ENCODE data around the gene RABGEF1.
"Not testable (repeated sequence)": the region's sequence is repeated elsewhere in the genome, so short reads cannot be mapped to it uniquely, and the experiment has no call there.

Gene RABGEF1

DNA sequence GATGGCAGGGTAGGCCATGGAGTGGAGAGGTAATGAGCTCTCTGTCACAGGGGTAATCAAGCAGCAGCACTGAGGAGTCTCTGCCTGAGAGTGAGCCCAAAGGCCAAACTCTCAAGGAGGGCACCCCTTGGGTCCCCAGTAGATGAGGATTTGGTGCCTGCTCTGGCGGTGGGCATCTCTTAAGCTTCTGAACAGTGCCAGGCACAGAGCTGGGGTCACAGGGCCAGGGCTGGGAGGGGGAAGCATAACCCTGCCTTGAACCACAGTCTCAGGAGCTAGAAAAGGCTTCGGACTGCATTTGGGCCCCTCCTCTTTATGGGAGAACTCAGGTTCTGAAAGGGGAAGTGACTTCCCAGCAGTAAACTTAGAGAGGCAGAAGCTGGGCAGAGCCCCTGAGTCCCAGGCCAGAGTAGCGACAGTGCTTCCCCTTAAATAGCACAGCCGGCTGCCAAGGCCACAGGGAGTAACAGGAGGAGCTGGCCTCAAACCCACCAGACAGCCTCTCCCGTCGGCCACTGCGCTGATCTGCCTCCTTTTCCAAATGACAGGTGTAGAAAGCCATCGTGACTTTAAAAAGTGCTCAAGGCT is 76.8 kb downstream of the RABGEF1 start:
- not testable (repeated sequence) for DNase-seq

GRCh38 chr7:66817956-66818355 is 77.4 kb downstream of the RABGEF1 start:
- not testable (repeated sequence) for DNase-seq

DNA sequence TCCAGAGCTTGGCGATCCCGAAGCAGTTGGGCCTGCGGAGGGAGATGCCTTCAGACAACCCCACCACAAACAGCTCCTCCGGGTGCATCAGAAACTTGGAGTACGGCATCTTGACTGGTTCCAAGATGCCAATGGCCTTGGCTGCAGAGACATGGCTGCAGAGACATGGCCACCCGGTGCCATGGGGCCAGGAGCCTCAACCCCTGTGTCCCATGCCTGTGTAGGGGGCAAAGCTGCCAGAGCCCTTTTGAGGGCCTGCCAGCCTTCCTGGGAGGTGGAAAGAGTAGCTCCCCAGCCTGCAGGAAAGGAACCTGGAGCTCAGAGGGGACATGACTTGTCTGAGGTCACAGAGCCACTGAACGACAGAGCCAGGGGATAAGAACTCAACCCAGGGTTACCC is 83.5 kb downstream of the RABGEF1 start:
- no peak for DNase-seq

DNA sequence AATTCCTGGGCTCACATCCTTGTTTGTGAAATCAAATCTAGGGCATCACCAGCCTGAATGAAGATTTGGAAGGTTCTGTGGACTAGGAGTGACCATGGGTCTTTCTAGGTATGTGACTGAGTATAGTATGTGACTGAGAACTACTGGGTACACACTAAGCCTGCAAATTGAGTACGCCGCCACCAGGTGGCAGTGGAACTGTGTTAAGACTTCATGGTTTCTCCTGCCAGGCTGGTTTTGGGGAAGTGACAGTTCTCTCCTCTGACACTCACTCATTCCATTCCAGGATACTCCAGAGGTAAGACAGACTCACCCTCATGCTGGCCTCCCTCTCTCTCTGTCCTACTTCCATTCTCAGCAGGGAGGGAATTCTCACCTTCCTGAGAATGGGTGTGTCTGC is 85.0 kb downstream of the RABGEF1 start:
- not testable (repeated sequence) for DNase-seq

DNA sequence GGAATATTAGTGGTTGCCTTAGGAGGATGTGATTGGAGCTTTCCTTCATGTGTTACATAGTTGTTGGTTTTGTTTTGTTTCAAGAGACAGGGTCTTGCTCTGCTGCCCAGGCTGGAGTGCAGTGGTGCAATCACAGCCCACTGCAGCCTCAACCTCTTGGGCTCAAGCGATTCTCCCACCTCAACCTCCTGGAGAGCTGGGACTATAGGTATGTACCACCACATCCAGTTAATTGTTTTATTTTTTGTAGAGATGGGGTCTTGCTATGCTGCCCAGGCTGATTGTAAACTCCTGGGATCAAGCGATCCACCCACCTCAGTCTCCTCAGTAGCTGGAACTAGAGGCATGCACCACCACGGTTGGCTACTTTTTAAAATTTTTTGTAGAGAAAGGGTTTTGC is 86.1 kb downstream of the RABGEF1 start:
- no peak for DNase-seq

- DNase-seq: not testable (repeated sequence)
These were observed 90.4 kb downstream of the RABGEF1 start for GRCh38 chr7:66830976-66831375.

GRCh38 chr7:66832531-66833351 is 92.2 kb downstream of the RABGEF1 start:
- DNase-seq: no peak

- DNase-seq: no peak
These were observed 96.5 kb downstream of the RABGEF1 start for GRCh38 chr7:66837007-66837406.

DNA sequence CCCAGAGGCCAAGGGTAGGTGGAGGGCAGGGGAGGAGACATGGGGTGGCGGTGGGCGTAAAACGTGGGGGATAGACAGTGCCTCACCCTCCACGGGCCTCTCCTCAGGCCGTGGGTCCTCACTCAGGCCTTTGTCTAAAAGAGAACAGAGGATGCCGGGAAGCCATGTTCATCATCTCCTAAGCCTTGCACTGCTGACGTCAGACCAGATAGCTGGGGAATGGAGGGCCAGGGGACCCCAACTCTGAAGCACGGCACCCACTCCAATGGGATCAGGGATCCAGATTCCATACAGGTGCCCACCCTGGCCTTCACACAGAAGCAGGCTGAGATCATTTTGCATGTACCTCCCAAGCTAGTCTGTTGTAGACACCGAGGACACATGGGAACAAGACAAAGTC is 97.1 kb downstream of the RABGEF1 start:
- DNase-seq: no peak

DNA sequence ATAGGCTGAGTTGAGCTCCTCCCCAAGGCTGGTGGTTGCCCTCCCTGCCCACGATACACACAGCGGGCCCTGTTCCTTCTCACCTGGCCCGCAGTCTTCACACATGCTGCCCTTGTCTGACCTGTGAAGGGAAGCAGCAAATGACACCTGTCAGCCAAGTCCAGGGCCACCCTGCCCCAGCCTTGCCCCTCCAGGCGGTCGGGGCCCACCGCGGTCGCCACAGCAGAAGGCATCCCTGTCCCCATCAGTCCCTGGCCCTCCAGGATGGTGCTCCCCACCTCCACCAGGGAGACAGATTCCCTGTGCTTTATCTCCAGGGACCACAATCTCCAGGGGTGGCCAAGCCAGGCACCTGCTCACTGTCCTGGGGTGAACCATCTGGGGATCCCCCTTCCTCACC is 99.3 kb downstream of the RABGEF1 start:
- no peak for DNase-seq

DNA sequence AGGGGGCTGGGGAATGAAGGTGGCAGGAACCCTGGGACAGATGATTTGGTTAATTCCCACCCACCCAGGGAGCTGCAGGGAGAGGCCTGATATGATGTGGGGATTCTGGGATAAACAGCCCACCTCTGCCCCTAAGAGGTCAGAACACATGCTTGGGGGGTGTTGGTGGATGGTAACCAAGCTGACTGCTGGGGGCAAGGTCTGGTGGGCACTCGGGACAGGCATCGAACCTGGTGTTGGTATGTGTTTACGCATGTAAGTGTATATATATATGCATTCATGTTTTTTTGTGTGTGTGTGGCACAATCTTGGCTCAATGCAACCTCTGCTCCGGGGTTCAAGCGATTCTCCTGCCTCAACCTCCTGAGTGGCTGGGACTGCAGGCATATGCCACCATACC is 99.8 kb downstream of the RABGEF1 start:
- DNase-seq: no peak

DNA sequence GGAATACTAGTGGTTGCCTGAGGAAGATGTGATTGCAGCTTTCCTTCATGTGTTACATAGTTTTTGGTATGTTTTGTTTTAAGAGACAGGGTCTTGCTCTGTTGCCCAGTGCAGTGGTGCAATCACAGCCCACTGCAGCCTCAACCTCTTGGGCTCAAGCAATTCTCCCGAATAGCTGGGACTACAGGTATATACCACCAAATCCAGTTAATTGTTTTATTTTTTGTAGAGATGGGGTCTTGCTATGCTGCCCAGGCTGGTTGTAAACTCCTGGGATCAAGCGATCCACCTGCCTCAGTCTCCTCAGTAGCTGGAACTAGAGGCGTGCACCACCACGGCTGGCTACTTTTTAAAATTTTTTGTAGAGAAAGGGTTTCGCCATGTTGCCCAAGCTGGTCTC is 101.4 kb downstream of the RABGEF1 start:
- no peak for DNase-seq

GRCh38 chr7:66843492-66843891 is 103.0 kb downstream of the RABGEF1 start:
- DNase-seq: not testable (repeated sequence)

GRCh38 chr7:66844552-66845378 is 104.2 kb downstream of the RABGEF1 start:
- DNase-seq: peak; percentile 92

DNA sequence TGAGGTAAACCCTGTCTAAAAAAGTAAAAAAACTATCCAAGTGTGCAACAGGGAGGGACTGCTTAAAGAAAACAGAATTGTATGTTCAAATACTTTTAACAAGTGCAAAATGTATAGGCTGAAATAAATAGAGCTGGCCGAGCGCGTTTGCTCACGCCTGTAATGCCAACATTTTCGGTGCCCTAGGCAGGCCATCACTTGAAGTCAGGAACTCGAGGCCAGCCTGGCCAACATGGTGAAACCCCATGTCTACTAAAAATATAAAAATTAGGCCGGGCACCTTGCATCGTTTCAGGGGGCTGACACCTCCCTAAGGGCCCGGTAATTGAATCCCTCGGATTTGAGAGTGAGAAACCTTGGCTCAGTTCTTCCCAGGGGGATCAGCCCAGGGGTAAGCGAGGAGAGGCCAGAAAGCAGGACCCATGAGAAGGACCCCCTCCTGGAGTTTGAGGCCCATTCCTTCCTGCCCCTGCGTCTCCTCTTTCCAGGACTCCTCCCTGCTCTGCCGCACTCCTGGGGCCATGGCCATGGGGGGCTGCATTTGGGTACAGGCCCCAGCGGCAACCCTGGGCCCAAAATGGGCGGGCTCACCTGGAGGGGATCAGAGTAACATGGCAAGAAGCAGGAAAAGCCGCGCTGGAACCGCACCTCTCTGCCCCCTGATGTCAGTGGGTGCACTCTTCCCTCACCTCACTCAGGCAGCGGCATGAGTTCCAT is 105.0 kb downstream of the RABGEF1 start:
- no peak for DNase-seq

DNA sequence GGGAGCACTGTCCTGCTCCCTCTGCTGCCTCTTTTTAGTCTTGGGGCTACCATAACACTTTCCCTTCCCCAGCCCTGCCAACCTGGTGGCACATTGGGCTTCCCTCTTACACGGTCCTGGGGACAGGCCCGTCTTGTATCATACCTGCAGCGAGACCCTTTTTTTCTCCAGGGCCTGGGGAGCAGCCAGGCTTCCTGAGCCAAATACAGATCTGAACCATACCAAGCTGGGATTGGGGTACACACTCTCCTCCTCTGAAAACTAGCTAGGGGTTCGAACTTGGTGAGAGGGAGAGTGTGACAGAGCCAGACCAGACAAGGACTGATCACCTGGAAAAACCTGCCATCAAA is 105.5 kb downstream of the RABGEF1 start:
- not testable (repeated sequence) for DNase-seq

GRCh38 chr7:66847523-66847855 is 107.0 kb downstream of the RABGEF1 start:
- not testable (repeated sequence) for DNase-seq

DNA sequence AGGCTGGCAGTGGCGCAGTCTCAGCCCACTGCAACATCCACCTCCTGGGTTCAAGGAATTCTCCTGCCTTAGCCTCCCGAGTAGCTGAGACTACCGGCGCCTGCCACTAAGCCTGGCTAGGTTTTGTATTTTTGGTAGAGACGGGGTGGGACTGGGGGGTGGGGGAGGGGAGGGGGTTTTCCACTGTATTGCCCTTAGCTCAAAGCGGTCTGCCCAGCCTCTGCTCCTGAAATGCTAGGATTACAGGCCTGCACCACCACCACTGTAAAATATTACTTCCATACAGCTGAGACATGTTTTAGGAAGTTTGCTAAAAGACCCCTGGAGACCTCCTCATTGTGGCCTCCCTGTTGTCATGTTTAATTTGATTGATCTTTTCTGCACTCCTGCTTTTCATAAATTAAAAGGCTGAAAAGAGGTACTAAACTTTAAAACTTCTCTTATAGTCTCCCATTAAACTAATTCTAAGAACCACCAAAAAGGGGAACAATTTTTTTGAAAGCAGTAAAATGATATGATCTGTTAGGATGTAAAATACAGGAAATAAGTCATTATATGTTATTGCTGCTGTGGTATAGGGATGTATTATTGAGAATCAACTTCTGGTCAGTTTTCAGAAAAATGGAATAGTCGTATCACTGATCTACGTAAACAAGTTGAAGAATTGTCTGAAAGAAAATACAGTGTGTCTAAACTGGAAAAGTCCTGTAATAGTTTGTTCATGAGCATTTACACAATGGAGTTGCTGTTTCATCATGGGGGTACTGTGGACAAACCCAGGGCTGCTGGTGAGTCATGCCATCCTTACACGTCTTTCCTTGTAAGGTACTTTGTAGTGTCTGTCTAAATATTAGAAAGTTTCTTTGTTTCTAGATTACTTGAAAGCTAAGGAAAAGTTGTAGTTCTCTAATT is 107.6 kb downstream of the RABGEF1 start:
- no peak for DNase-seq

GRCh38 chr7:66859339-66859738 is 118.8 kb downstream of the RABGEF1 start:
- no peak for DNase-seq

DNA sequence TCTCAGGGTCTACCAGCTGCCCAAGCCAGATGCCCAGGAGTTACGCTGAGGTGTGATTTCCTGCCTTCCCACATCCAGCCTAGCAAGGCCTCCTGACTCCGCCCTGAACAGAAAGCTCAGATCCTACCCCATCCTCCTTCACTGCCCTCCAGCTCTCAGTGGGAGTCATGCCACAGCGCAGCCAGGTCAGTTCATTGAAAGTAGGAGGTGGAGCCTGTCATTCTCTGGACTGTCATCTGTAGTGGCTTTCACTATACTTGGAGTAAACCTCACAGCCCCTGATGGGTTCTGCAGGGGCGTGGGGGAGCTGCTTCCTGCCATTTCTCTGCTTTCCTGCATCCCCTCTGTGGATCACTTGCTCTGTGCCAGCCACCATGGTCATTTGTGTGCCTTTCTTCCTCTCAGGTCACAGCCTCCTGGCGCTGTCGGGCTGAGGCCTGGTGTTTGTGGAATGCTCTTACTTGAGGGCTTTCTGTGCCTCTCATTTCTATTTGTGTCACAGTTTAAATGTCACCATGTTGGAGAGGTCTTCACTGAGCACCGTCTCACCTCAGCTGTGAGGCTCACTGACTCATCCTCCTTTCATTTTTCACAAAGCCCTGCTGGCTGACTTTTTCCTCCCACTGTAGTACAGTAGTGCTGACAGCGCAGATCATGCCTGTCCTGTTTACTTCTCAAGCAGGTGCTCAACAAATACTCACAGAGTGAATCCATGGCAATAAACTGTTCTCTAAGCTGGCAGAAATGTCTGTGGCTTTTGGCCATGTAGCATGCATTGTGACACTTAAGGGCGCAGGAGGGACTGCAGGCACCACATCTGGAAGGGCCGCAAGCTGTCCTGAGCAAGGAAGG is 119.5 kb downstream of the RABGEF1 start:
- DNase-seq: no peak

DNA sequence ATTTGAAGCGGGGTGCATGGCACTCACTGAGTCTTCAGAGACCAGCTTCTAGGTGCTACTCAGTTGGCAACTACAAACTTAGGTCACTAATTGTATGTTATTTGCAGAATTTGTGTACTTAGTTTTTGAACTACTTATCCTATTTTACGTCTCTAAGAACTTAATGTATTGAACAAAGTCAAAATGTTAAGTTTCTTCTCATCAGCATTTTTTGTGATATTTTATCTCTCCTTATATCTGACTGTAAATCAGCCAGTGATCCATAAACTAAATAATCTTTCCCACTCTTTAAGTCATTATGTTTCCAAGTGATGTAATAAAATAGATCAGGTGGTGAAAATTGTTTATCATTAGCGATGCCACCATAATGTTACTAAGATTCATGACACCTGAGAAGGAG is 120.2 kb downstream of the RABGEF1 start:
- DNase-seq: no peak

Measured in SW 1271 (cell line).